IMR-90 (cell line): ENCODE measurements around the gene CPD. TPM values are rescaled to one million over a fixed set of nuclear protein-coding genes. Genes with fewer than 3 reads are reported as not detected.
A peak's percentile ranks its signal among the peaks of the same experiment; 100 is the strongest.

Experiments used
- ATAC-seq: fragments of 200-7000 bp; cut with Tn5 transposase; 2 replicates; pipeline ENCODE4 v1.9.1; 2020; ENCODE audit warnings: low read depth, mild to moderate bottlenecking, moderate library complexity
- BruUV-seq: library from RNA; stranded (reverse); fragments of 400-500 nt; replicated peaks from 2 replicates; lab custom pipeline; 2021; lab: Mats Ljungman, UMichigan
- CTCF ChIA-PET: fragments of 300-600 bp; formaldehyde crosslinking; extraction: SDS; loops from one replicate; lab custom pipeline; 2021; ENCODE audit warnings: antibody characterized with exemption; lab: Yijun Ruan, JAX
- POLR2A ChIA-PET: fragments of 300-600 bp; sonication (Branson Sonifier 250); formaldehyde crosslinking; loops from one replicate; lab custom pipeline; 2022; ENCODE audit warnings: antibody characterized with exemption; ENCODE audit not compliant: unreplicated experiment; lab: Charles Lee
- DNase-seq: peaks from one replicate; pipeline ENCODE4 v3.0.0; 2013
- H2AFZ ChIP-seq: replicated peaks from 2 replicates; pipeline ENCODE3; 2013; ENCODE audit warnings: low read length, mild to moderate bottlenecking; ENCODE audit not compliant: poor library complexity
- H2AK5ac ChIP-seq: 2 replicates; pipeline ENCODE4 v1.6.1; 2013; ENCODE audit warnings: low read depth, low read length, inconsistent platforms
- H2AK9ac ChIP-seq: replicated peaks from 2 replicates; pipeline ENCODE3; 2013; ENCODE audit warnings: mild to moderate bottlenecking, low read depth, low read length, moderate library complexity; ENCODE audit not compliant: poor library complexity
- H2BK120ac ChIP-seq: 2 replicates; pipeline ENCODE4 v1.6.1; 2013; ENCODE audit warnings: low read depth, low read length, inconsistent platforms
- H2BK15ac ChIP-seq: 3 replicates; pipeline ENCODE4 v1.6.1; 2013; ENCODE audit warnings: low read depth, low read length, inconsistent platforms
- H2BK20ac ChIP-seq: 2 replicates; pipeline ENCODE4 v1.6.1; 2013; ENCODE audit warnings: low read depth, mild to moderate bottlenecking, inconsistent platforms, low read length, moderate library complexity
- H2BK5ac ChIP-seq: 2 replicates; pipeline ENCODE4 v1.6.1; 2013; ENCODE audit warnings: mild to moderate bottlenecking, low read depth, low read length, inconsistent platforms; ENCODE audit not compliant: poor library complexity, severe bottlenecking
- H3K14ac ChIP-seq: replicated peaks from 2 replicates; pipeline ENCODE4 v1.6.1; 2013; ENCODE audit warnings: low read depth, low read length, inconsistent platforms
- H3K18ac ChIP-seq: 2 replicates; pipeline ENCODE4 v1.6.1; 2013; ENCODE audit warnings: low read depth, low read length, control low read depth
- H3K23ac ChIP-seq: 2 replicates; pipeline ENCODE4 v1.6.1; 2013; ENCODE audit warnings: low read depth, low read length, inconsistent platforms
- H3K27ac ChIP-seq: 2 replicates; pipeline ENCODE4 v1.5.1; 2013; ENCODE audit warnings: mild to moderate bottlenecking, control low read depth, low read length; ENCODE audit not compliant: insufficient read depth
- H3K27me3 ChIP-seq: 2 replicates; pipeline ENCODE4 v1.6.1; 2013; ENCODE audit warnings: low read length; ENCODE audit not compliant: control insufficient read depth, insufficient read depth
- H3K36me3 ChIP-seq: 2 replicates; pipeline ENCODE4 v1.6.1; 2013; ENCODE audit warnings: low read length, mixed read lengths; ENCODE audit not compliant: control insufficient read depth, insufficient read depth
- H3K4ac ChIP-seq: 2 replicates; pipeline ENCODE4 v1.6.1; 2013; ENCODE audit warnings: low read depth, low read length, inconsistent platforms
- H3K4me1 ChIP-seq: 2 replicates; pipeline ENCODE4 v1.6.1; 2013; ENCODE audit warnings: low read length, mixed read lengths; ENCODE audit not compliant: control insufficient read depth, insufficient read depth
- H3K4me2 ChIP-seq: 2 replicates; pipeline ENCODE4 v1.6.1; 2013; ENCODE audit warnings: low read depth, mild to moderate bottlenecking, control low read depth, low read length, moderate library complexity
- H3K4me3 ChIP-seq: 2 replicates; pipeline ENCODE4 v1.5.1; 2013; ENCODE audit warnings: low read depth, mild to moderate bottlenecking, control low read depth, low read length, moderate library complexity; ENCODE audit not compliant: insufficient read depth
- H3K56ac ChIP-seq: 2 replicates; pipeline ENCODE4 v1.6.1; 2013; ENCODE audit warnings: low read length, inconsistent platforms; ENCODE audit not compliant: insufficient read depth; ENCODE audit errors: extremely low read depth
- H3K79me1 ChIP-seq, 2 experiments: 2 replicates each; pipeline ENCODE4 v1.6.1; 2013; ENCODE audit warnings: low read length in 2 of 2, inconsistent platforms in 1 of 2, low read depth in 1 of 2
- H3K9ac ChIP-seq: 2 replicates; pipeline ENCODE4 v1.6.1; 2013; ENCODE audit warnings: low read depth, low read length, control low read depth
- H3K9me1 ChIP-seq: 2 replicates; pipeline ENCODE4 v1.6.1; 2013; ENCODE audit warnings: low read length, inconsistent platforms; ENCODE audit not compliant: insufficient read depth
- H3K9me3 ChIP-seq: 2 replicates; pipeline ENCODE4 v1.6.1; 2013; ENCODE audit warnings: low read length; ENCODE audit not compliant: control insufficient read depth, insufficient read depth
- H4K20me1 ChIP-seq: 2 replicates; pipeline ENCODE4 v1.6.1; 2013; ENCODE audit warnings: low read length, inconsistent platforms; ENCODE audit not compliant: insufficient read depth
- H4K5ac ChIP-seq: 2 replicates; pipeline ENCODE4 v1.6.1; 2013; ENCODE audit warnings: mild to moderate bottlenecking, low read depth, low read length, control low read depth
- H4K8ac ChIP-seq, 2 experiments: 2 replicates each; pipeline ENCODE4 v1.6.1; 2013; ENCODE audit warnings: low read depth in 2 of 2, low read length in 2 of 2, control low read depth in 1 of 2, inconsistent platforms in 1 of 2
- H4K91ac ChIP-seq: 2 replicates; pipeline ENCODE4 v1.6.1; 2013; ENCODE audit warnings: low read depth, low read length, inconsistent platforms; ENCODE audit not compliant: insufficient read depth
- BHLHE40 ChIP-seq: fragments of 150-350 bp; IDR thresholded peaks from 2 replicates; pipeline ENCODE4 v1.6.1; 2016; ENCODE audit warnings: mild to moderate bottlenecking, low read depth, low read length
- CEBPB ChIP-seq: IDR thresholded peaks from 2 replicates; pipeline ENCODE4 v1.6.1; 2012; ENCODE audit warnings: low read depth, low read length, improper control_type of control experiment
- CHD1 ChIP-seq: IDR thresholded peaks from 2 replicates; pipeline ENCODE4 v1.6.1; 2012; ENCODE audit warnings: low read depth, low read length, improper control_type of control experiment
- FOS ChIP-seq: fragments of 150-350 bp; IDR thresholded peaks from 2 replicates; pipeline ENCODE4 v1.6.1; 2016; ENCODE audit warnings: low read depth, low read length
- MAZ ChIP-seq: IDR thresholded peaks from 2 replicates; pipeline ENCODE4 v1.6.1; 2012; ENCODE audit warnings: low read depth, mild to moderate bottlenecking, low read length, improper control_type of control experiment, moderate library complexity, borderline replicate concordance
- MXI1 ChIP-seq: IDR thresholded peaks from 2 replicates; pipeline ENCODE4 v1.6.1; 2012; ENCODE audit warnings: low read depth, mild to moderate bottlenecking, low read length, moderate library complexity, borderline replicate concordance
- NFE2L2 ChIP-seq: fragments of 150-350 bp; IDR thresholded peaks from 2 replicates; pipeline ENCODE4 v1.6.1; 2016; ENCODE audit warnings: low read depth, mild to moderate bottlenecking, low read length
- RAD21 ChIP-seq: IDR thresholded peaks from 2 replicates; pipeline ENCODE4 v1.6.1; 2012; ENCODE audit warnings: low read length, improper control_type of control experiment
- RCOR1 ChIP-seq: IDR thresholded peaks from 2 replicates; pipeline ENCODE4 v1.6.1; 2012; ENCODE audit warnings: mild to moderate bottlenecking, low read length, improper control_type of control experiment; ENCODE audit not compliant: insufficient replicate concordance
- WGBS, 2 experiments: methylation state at CpG; one replicate each; pipeline versions ENCODE4 v1.1.5 to v1.1.7; 2013; ENCODE audit warnings: missing lambda C conversion rate in 2 of 2; ENCODE audit not compliant: insufficient read length in 1 of 2; ENCODE audit errors: extremely low coverage in 2 of 2; 5-methylcytosine and 5-hydroxymethylcytosine counted together
- dilution Hi-C: fragments of 300-500 bp; cut with HindIII; formaldehyde crosslinking; loops from one replicate; pipeline ENCODE4 v1.14.3; 2018; ENCODE audit warnings: low sequenced_read_pairs; ENCODE audit not compliant: unreplicated experiment
- in situ Hi-C: fragments of 300-500 bp; cut with MboI; formaldehyde crosslinking; loops from 3 replicates; pipeline ENCODE4 v1.14.3; 2019; ENCODE audit warnings: low sequenced_read_pairs, inconsistent platforms, mixed read lengths
- intact Hi-C: fragments of 100-400 bp; cut with micrococcal nuclease; formaldehyde crosslinking; loops from 2 replicates; pipeline ENCODE4 v1.10.0; 2022
- polyA plus RNA-seq, 3 experiments: library from polyadenylated mRNA; depleted of rRNA; stranded (reverse); fragments of >200 nt; gene quantifications; 2 replicates each; pipeline ENCODE4 v1.2.3, GENCODE V29; 2012; ENCODE audit warnings: low replicate concordance in 1 of 3
- total RNA-seq: library from RNA; depleted of rRNA; stranded (reverse); fragments of >200 nt; gene quantifications from 2 replicates; pipeline ENCODE4 v1.2.3, GENCODE V29; 2012
- TF ChIP-seq, protein P1 (sequence below): conservative IDR thresholded peaks from 2 replicates; pipeline ENCODE4 v1.5.1; 2012; ENCODE audit warnings: mild to moderate bottlenecking, low read depth, low read length, improper control_type of control experiment
- TF ChIP-seq, protein P2 (sequence below): fragments of 150-350 bp; IDR thresholded peaks from 2 replicates; pipeline ENCODE4 v1.6.1; 2017; ENCODE audit warnings: mild to moderate bottlenecking, antibody characterized with exemption, low read length, low read depth

Gene CPD
- total and polyA plus RNA-seq, 2 of the 4 experiments (the other 2 are of a cell fraction): 23.4 to 94.5 TPM

DNA sequence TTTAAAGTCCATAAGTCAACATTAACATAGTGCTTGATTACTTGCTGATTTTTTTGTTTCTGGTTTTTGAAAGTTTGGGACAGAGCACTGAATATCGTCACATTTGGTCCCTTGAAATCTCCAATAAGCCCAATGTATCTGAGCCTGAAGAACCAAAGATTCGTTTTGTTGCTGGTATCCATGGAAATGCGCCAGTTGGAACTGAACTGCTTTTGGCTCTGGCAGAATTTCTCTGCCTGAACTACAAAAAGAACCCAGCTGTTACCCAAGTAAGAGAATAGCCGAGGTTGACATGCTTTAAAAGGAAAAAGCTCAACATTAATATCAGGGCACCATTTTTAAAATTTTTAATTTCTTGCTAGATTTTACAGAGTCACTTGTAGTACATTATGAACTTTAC is 70.8 kb downstream of the CPD start:
- Histone ChIP-seq H4K8ac (no peak overlapping the region), H2AK9ac (no peak overlapping the region), H3K9me1 (no peaks in the 10 kb centered on the region; the same call in 1 of the 2 replicates), H3K23ac (no peak overlapping the region), H3K27ac (no peak overlapping the region), H2BK5ac (no peak overlapping the region), H3K9ac (no peak overlapping the region), H3K36me3 (peaks cover 9% of the 10 kb centered on the region), H3K79me1 (peaks cover 10 to 22% of the 10 kb centered on the region in 2 experiments; a peak in 3 of 4 replicates), H2BK120ac (no peak overlapping the region), H3K56ac (no peak overlapping the region), H3K14ac (no peak overlapping the region), H3K27me3 (no peaks in the 10 kb centered on the region), H3K4me1 (no peaks in the 10 kb centered on the region; the same call in 1 of the 2 replicates), H3K4me3 (no peak overlapping the region), H4K91ac (no peak overlapping the region), H3K9me3 (no peaks in the 10 kb centered on the region), H3K18ac (no peak overlapping the region), H2BK20ac (no peak overlapping the region), H2BK15ac (no peak overlapping the region), H3K4ac (no peak overlapping the region), H2AK5ac (no peak overlapping the region), H2AFZ (no peak overlapping the region), H4K20me1 (no peaks in the 10 kb centered on the region), H4K5ac (no peak overlapping the region), H3K4me2 (no peak overlapping the region)
- intact Hi-C loops (no loop called here), in situ Hi-C loops (no loop called here), dilution Hi-C loops (no loop called here)
- 58% methylated on average over 3 of the region's 4 CpGs; no CpG with 5 or more reads in 1 of the 2 experiments for WGBS, 2 experiments
- no TSS peak for BruUV-seq
- DNase-seq: peak; percentile 10
- ChIA-PET CTCF (interaction anchor here (0.6 kb wide), 1 partner anchor 10 kb away, joined by 3 read pairs; no protein-coding TSS in a partner anchor), POLR2A (no interaction called here)
- TF ChIP-seq MAZ: no peak
- no peak for TF ChIP-seq RAD21
- TF ChIP-seq CHD1: no peak
- no peak for TF ChIP-seq RCOR1
- TF ChIP-seq, protein P1, sequence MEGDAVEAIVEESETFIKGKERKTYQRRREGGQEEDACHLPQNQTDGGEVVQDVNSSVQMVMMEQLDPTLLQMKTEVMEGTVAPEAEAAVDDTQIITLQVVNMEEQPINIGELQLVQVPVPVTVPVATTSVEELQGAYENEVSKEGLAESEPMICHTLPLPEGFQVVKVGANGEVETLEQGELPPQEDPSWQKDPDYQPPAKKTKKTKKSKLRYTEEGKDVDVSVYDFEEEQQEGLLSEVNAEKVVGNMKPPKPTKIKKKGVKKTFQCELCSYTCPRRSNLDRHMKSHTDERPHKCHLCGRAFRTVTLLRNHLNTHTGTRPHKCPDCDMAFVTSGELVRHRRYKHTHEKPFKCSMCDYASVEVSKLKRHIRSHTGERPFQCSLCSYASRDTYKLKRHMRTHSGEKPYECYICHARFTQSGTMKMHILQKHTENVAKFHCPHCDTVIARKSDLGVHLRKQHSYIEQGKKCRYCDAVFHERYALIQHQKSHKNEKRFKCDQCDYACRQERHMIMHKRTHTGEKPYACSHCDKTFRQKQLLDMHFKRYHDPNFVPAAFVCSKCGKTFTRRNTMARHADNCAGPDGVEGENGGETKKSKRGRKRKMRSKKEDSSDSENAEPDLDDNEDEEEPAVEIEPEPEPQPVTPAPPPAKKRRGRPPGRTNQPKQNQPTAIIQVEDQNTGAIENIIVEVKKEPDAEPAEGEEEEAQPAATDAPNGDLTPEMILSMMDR: no peak
- TF ChIP-seq MXI1: no peak
- TF ChIP-seq FOS: no peak
- TF ChIP-seq CEBPB: no peak
- no peak for TF ChIP-seq BHLHE40
- TF ChIP-seq, protein P2, sequence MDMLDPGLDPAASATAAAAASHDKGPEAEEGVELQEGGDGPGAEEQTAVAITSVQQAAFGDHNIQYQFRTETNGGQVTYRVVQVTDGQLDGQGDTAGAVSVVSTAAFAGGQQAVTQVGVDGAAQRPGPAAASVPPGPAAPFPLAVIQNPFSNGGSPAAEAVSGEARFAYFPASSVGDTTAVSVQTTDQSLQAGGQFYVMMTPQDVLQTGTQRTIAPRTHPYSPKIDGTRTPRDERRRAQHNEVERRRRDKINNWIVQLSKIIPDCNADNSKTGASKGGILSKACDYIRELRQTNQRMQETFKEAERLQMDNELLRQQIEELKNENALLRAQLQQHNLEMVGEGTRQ: no peak
- TF ChIP-seq NFE2L2: no peak
- no peak for ATAC-seq
